Measurements from ENCODE around the gene DIS3L2. TPM values are rescaled to one million over a fixed set of nuclear protein-coding genes. Genes with fewer than 3 reads are reported as not detected.

DIS3L2 gene
- polyA plus RNA-seq, 2 donors = 16.6 to 23.3 TPM

- Histone ChIP-seq H3K27ac (ENCODE audit: low read depth in 2 of 2, low read length in 1 of 2) (no peak overlapping the region), H3K4me3 (ENCODE audit: low read depth in 1 of 2, low read length in 2 of 2) (no peak overlapping the region), H3K9me3 (ENCODE audit: control insufficient read depth in 2 of 2, insufficient read depth in 1 of 2, low read depth in 1 of 2, low read length in 1 of 2) (no peaks in the 10 kb centered on the region), H3K36me3 (ENCODE audit: control insufficient read depth in 2 of 2, insufficient read depth in 2 of 2, low read length in 1 of 2) (peaks cover 0 to 5% of the 10 kb centered on the region in 2 donors), H3K27me3 (ENCODE audit: control insufficient read depth in 1 of 2, insufficient read depth in 2 of 2, low read length in 2 of 2) (no peaks in the 10 kb centered on the region), H3K4me1 (ENCODE audit: control insufficient read depth in 2 of 2, insufficient read depth in 2 of 2, low read length in 1 of 2) (peaks cover 5 to 12% of the 10 kb centered on the region in 2 donors)
- 84 to 87% methylated on average over 3 of the region's 3 CpGs for WGBS, 2 donors
Measured at GRCh38 chr2:232278534-232278933, 317.0 kb downstream of the DIS3L2 start.

DNA sequence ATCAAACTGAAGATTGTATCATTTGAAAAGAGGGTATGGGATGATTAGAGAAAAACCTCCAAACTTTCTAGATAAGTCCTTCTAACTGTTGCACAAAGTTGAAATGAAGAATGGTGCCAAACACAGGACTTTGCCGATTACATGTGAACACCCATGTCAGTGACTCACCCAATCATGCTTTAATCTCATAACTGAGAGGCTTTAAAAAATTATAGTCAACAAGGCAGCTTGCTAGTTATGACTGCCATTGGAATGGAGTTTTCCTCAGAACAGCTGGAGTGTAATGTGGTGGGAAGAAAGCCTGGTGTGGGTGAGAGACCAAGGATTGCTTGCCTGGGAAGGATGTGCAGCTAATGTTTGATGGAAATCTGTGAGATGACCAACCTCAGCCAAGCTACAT, 318.8 kb downstream of the DIS3L2 start:
- peaks cover 0 to 5% of the 10 kb centered on the region in 2 donors for H3K36me3 ChIP-seq (ENCODE audit: control insufficient read depth in 2 of 2, insufficient read depth in 2 of 2, low read length in 1 of 2)
- WGBS, 2 donors = 51 to 72% methylated on average over 1 of the region's 1 CpG
- no peak overlapping the region for H3K4me3 ChIP-seq (ENCODE audit: low read depth in 1 of 2, low read length in 2 of 2)
- H3K4me1 ChIP-seq (ENCODE audit: control insufficient read depth in 2 of 2, insufficient read depth in 2 of 2, low read length in 1 of 2) = peaks cover 5 to 11% of the 10 kb centered on the region in 2 donors
- no peaks in the 10 kb centered on the region for H3K27me3 ChIP-seq (ENCODE audit: control insufficient read depth in 1 of 2, insufficient read depth in 2 of 2, low read length in 2 of 2)
- H3K27ac ChIP-seq (ENCODE audit: low read depth in 2 of 2, low read length in 1 of 2) = peak overlapping the region in 1 of 2 donors; percentile 5
- no peaks in the 10 kb centered on the region for H3K9me3 ChIP-seq (ENCODE audit: control insufficient read depth in 2 of 2, insufficient read depth in 1 of 2, low read depth in 1 of 2, low read length in 1 of 2)

- no peak overlapping the region for H3K4me3 ChIP-seq (ENCODE audit: low read depth in 1 of 2, low read length in 2 of 2)
- no peaks in the 10 kb centered on the region for H3K27me3 ChIP-seq (ENCODE audit: control insufficient read depth in 1 of 2, insufficient read depth in 2 of 2, low read length in 2 of 2)
- no peaks in the 10 kb centered on the region for H3K9me3 ChIP-seq (ENCODE audit: control insufficient read depth in 2 of 2, insufficient read depth in 1 of 2, low read depth in 1 of 2, low read length in 1 of 2)
- H3K27ac ChIP-seq (ENCODE audit: low read depth in 2 of 2, low read length in 1 of 2) = no peak overlapping the region
- H3K36me3 ChIP-seq (ENCODE audit: control insufficient read depth in 2 of 2, insufficient read depth in 2 of 2, low read length in 1 of 2) = peaks cover 0 to 5% of the 10 kb centered on the region in 2 donors
- H3K4me1 ChIP-seq (ENCODE audit: control insufficient read depth in 2 of 2, insufficient read depth in 2 of 2, low read length in 1 of 2) = peaks cover 2 to 12% of the 10 kb centered on the region in 2 donors
- 53 to 71% methylated on average over 6 of the region's 6 CpGs for WGBS, 2 donors
Measured at GRCh38 chr2:232281858-232282507, 320.5 kb downstream of the DIS3L2 start.

GRCh38 chr2:232282508-232283055, 321.1 kb downstream of the DIS3L2 start:
- H3K27ac ChIP-seq (ENCODE audit: low read depth in 2 of 2, low read length in 1 of 2) = no peak overlapping the region
- H3K9me3 ChIP-seq (ENCODE audit: control insufficient read depth in 2 of 2, insufficient read depth in 1 of 2, low read depth in 1 of 2, low read length in 1 of 2) = no peaks in the 10 kb centered on the region
- peaks cover 0 to 5% of the 10 kb centered on the region in 2 donors for H3K36me3 ChIP-seq (ENCODE audit: control insufficient read depth in 2 of 2, insufficient read depth in 2 of 2, low read length in 1 of 2)
- H3K4me1 ChIP-seq (ENCODE audit: control insufficient read depth in 2 of 2, insufficient read depth in 2 of 2, low read length in 1 of 2) = peaks cover 2 to 11% of the 10 kb centered on the region in 2 donors
- H3K27me3 ChIP-seq (ENCODE audit: control insufficient read depth in 1 of 2, insufficient read depth in 2 of 2, low read length in 2 of 2) = no peaks in the 10 kb centered on the region
- H3K4me3 ChIP-seq (ENCODE audit: low read depth in 1 of 2, low read length in 2 of 2) = no peak overlapping the region
- 94 to 97% methylated on average over 9 of the region's 9 CpGs for WGBS, 2 donors

GRCh38 chr2:232286001-232286868, 324.7 kb downstream of the DIS3L2 start:
- no peaks in the 10 kb centered on the region for H3K9me3 ChIP-seq (ENCODE audit: control insufficient read depth in 2 of 2, insufficient read depth in 1 of 2, low read depth in 1 of 2, low read length in 1 of 2)
- peak overlapping the region; percentile 75 to 79 for H3K27ac ChIP-seq (ENCODE audit: low read depth in 2 of 2, low read length in 1 of 2)
- WGBS, 2 donors = 53 to 59% methylated on average over 5 of the region's 5 CpGs
- peaks cover 0 to 7% of the 10 kb centered on the region in 2 donors for H3K36me3 ChIP-seq (ENCODE audit: control insufficient read depth in 2 of 2, insufficient read depth in 2 of 2, low read length in 1 of 2)
- H3K27me3 ChIP-seq (ENCODE audit: control insufficient read depth in 1 of 2, insufficient read depth in 2 of 2, low read length in 2 of 2) = no peaks in the 10 kb centered on the region
- H3K4me3 ChIP-seq (ENCODE audit: low read depth in 1 of 2, low read length in 2 of 2) = no peak overlapping the region
- H3K4me1 ChIP-seq (ENCODE audit: control insufficient read depth in 2 of 2, insufficient read depth in 2 of 2, low read length in 1 of 2) = peaks cover 5 to 10% of the 10 kb centered on the region in 2 donors

- Histone ChIP-seq H3K4me3 (ENCODE audit: low read depth in 1 of 2, low read length in 2 of 2) (no peak overlapping the region), H3K27me3 (ENCODE audit: control insufficient read depth in 1 of 2, insufficient read depth in 2 of 2, low read length in 2 of 2) (no peaks in the 10 kb centered on the region), H3K9me3 (ENCODE audit: control insufficient read depth in 2 of 2, insufficient read depth in 1 of 2, low read depth in 1 of 2, low read length in 1 of 2) (no peaks in the 10 kb centered on the region), H3K27ac (ENCODE audit: low read depth in 2 of 2, low read length in 1 of 2) (no peak overlapping the region), H3K4me1 (ENCODE audit: control insufficient read depth in 2 of 2, insufficient read depth in 2 of 2, low read length in 1 of 2) (peaks cover 5 to 10% of the 10 kb centered on the region in 2 donors), H3K36me3 (ENCODE audit: control insufficient read depth in 2 of 2, insufficient read depth in 2 of 2, low read length in 1 of 2) (peaks cover 0 to 2% of the 10 kb centered on the region in 2 donors)
- WGBS, 2 donors = 69 to 75% methylated on average over 7 to 8 of the region's 8 CpGs
Measured at GRCh38 chr2:232287316-232287715, 325.8 kb downstream of the DIS3L2 start.

DNA sequence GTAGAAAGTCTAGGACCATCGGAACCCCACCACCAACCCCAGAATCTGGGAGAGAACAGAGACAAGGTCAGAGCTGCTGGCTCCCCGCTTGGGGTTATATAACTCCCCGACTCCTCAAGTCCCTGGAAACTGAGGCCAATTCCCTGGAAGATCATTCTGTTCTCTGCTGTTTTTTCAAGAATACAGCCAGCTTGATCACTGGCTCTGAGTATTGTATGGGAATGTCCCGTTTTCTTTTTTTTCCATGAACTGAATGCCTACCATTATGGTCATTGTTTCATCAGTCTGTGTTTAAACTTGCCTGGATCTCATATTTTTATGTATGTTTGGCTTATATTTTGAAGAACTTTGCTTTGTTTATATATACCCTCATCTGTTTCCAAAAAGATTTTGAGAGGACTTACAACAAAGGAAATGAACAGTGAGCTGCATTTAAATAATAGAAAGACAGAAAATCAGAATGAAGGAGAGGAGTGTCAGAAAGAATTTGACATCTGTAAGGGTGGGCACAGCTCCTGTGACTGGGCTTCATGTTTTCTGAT, 327.0 kb downstream of the DIS3L2 start:
- WGBS, 2 donors = 48 to 63% methylated on average over 4 of the region's 4 CpGs
- Histone ChIP-seq H3K9me3 (ENCODE audit: control insufficient read depth in 2 of 2, insufficient read depth in 1 of 2, low read depth in 1 of 2, low read length in 1 of 2) (no peaks in the 10 kb centered on the region), H3K4me1 (ENCODE audit: control insufficient read depth in 2 of 2, insufficient read depth in 2 of 2, low read length in 1 of 2) (peaks cover 5 to 10% of the 10 kb centered on the region in 2 donors), H3K4me3 (ENCODE audit: low read depth in 1 of 2, low read length in 2 of 2) (no peak overlapping the region), H3K27me3 (ENCODE audit: control insufficient read depth in 1 of 2, insufficient read depth in 2 of 2, low read length in 2 of 2) (no peaks in the 10 kb centered on the region), H3K36me3 (ENCODE audit: control insufficient read depth in 2 of 2, insufficient read depth in 2 of 2, low read length in 1 of 2) (peaks cover 0 to 2% of the 10 kb centered on the region in 2 donors), H3K27ac (ENCODE audit: low read depth in 2 of 2, low read length in 1 of 2) (no peak overlapping the region)

DNA sequence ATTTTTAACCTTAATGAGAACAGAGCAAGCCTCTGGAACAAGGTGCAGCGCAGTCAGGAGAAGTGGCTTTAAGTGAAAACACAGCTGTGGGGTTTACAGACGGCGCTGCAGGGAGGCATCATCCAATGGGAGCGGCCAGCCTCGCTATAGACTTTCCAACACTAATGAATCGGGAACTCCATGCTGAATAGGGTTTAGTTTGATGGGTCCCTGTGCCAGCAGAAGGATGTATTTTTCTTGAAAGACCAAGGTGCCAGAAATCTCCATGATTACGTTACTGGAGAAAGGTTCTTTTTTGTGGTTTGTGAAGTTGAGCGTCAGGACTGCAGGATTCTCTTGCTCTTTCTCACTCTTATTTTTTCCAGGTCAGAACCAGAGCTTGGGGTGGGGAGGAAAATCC, 329.2 kb downstream of the DIS3L2 start:
- Histone ChIP-seq H3K27ac (ENCODE audit: low read depth in 2 of 2, low read length in 1 of 2) (no peak overlapping the region), H3K36me3 (ENCODE audit: control insufficient read depth in 2 of 2, insufficient read depth in 2 of 2, low read length in 1 of 2) (peaks cover 0 to 5% of the 10 kb centered on the region in 2 donors), H3K4me3 (ENCODE audit: low read depth in 1 of 2, low read length in 2 of 2) (no peak overlapping the region), H3K4me1 (ENCODE audit: control insufficient read depth in 2 of 2, insufficient read depth in 2 of 2, low read length in 1 of 2) (peaks cover 5% of the 10 kb centered on the region in 2 donors), H3K27me3 (ENCODE audit: control insufficient read depth in 1 of 2, insufficient read depth in 2 of 2, low read length in 2 of 2) (no peaks in the 10 kb centered on the region), H3K9me3 (ENCODE audit: control insufficient read depth in 2 of 2, insufficient read depth in 1 of 2, low read depth in 1 of 2, low read length in 1 of 2) (no peaks in the 10 kb centered on the region)
- WGBS, 2 donors = 96% methylated on average over 8 of the region's 8 CpGs

DNA sequence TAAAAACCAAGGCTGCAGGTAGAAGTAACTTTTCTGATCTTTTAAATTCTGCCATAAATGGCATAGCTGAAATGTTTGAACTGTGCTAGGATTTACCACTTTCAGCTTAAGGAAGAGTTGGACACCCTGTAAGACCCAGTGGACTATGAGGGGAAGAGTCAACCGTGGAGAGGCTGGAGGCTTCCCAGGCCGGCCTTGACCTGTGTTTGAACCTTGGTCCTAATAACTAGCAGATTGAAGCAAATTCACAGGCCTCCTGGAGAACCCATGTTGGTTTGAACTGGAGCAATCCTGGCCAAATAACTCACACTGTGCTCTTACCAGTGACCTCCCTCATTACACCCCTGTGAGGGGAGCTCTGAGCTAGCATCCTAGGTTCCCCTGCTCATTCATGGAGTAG, 329.8 kb downstream of the DIS3L2 start:
- 71 to 89% methylated on average over 2 of the region's 2 CpGs for WGBS, 2 donors
- Histone ChIP-seq H3K4me3 (ENCODE audit: low read depth in 1 of 2, low read length in 2 of 2) (no peak overlapping the region), H3K27ac (ENCODE audit: low read depth in 2 of 2, low read length in 1 of 2) (no peak overlapping the region), H3K27me3 (ENCODE audit: control insufficient read depth in 1 of 2, insufficient read depth in 2 of 2, low read length in 2 of 2) (no peaks in the 10 kb centered on the region), H3K4me1 (ENCODE audit: control insufficient read depth in 2 of 2, insufficient read depth in 2 of 2, low read length in 1 of 2) (peaks cover 3 to 5% of the 10 kb centered on the region in 2 donors), H3K9me3 (ENCODE audit: control insufficient read depth in 2 of 2, insufficient read depth in 1 of 2, low read depth in 1 of 2, low read length in 1 of 2) (no peaks in the 10 kb centered on the region), H3K36me3 (ENCODE audit: control insufficient read depth in 2 of 2, insufficient read depth in 2 of 2, low read length in 1 of 2) (peaks cover 0 to 5% of the 10 kb centered on the region in 2 donors)

Data from esophagus (tissue), 2 donors.